ENCODE data around the gene RPS6KC1. TPM values are rescaled to one million over a fixed set of nuclear protein-coding genes. Genes with fewer than 3 reads are reported as not detected.
"Not testable (repeated sequence)": the region's sequence is repeated elsewhere in the genome, so short reads cannot be mapped to it uniquely, and the experiment has no call there.

Gene RPS6KC1
- total RNA-seq, 4 donors from 2014 or later = 13.5 to 29.7 (median 22.2) TPM

- H3K27ac ChIP-seq = no peak overlapping the region
- peaks cover 0 to 9% (median 0%) of the 10 kb centered on the region in 3 donors for H3K36me3 ChIP-seq
- no peak overlapping the region for H3K4me3 ChIP-seq
Observed at GRCh38 chr1:213211201-213211600, 160.2 kb downstream of the RPS6KC1 start.

GRCh38 chr1:213219076-213219475 is 168.0 kb downstream of the RPS6KC1 start:
- H3K4me3 ChIP-seq, DNase-seq, H3K9me3 ChIP-seq, H3K4me1 ChIP-seq, H3K27ac ChIP-seq, H3K27me3 ChIP-seq, H3K36me3 ChIP-seq: not testable (repeated sequence)

More at GRCh38 chr1:213211201-213211600, 160.2 kb downstream of the RPS6KC1 start:
- Histone ChIP-seq H3K9me3 (no peaks in the 10 kb centered on the region), H3K4me1 (no peaks in the 10 kb centered on the region), H3K27me3 (no peaks in the 10 kb centered on the region)
- DNase-seq = no peak
- TF ChIP-seq POLR2A (IDR thresholded peaks at IDR 0.05) (no peak), CTCF (IDR thresholded peaks at IDR 0.05) (no peak)

GRCh38 chr1:213221209-213221608 is 170.2 kb downstream of the RPS6KC1 start:
- Histone ChIP-seq H3K36me3 (no peaks in the 10 kb centered on the region), H3K27ac (no peak overlapping the region), H3K4me3 (no peak overlapping the region), H3K4me1 (no peaks in the 10 kb centered on the region), H3K9me3 (no peaks in the 10 kb centered on the region), H3K27me3 (no peaks in the 10 kb centered on the region)
- DNase-seq = no peak
- no peak for TF ChIP-seq CTCF (IDR thresholded peaks at IDR 0.05)
- no peak for TF ChIP-seq POLR2A (IDR thresholded peaks at IDR 0.05)

- no peak for DNase-seq
- Histone ChIP-seq H3K36me3 (no peaks in the 10 kb centered on the region), H3K9me3 (no peaks in the 10 kb centered on the region), H3K4me3 (no peak overlapping the region), H3K4me1 (no peaks in the 10 kb centered on the region), H3K27me3 (no peaks in the 10 kb centered on the region), H3K27ac (no peak overlapping the region)
- TF ChIP-seq POLR2A (IDR thresholded peaks at IDR 0.05) = no peak
- TF ChIP-seq CTCF (IDR thresholded peaks at IDR 0.05) = no peak
Observed at GRCh38 chr1:213227458-213227857, 176.4 kb downstream of the RPS6KC1 start.

- Histone ChIP-seq H3K27ac (no peak overlapping the region), H3K4me3 (no peak overlapping the region), H3K9me3 (no peaks in the 10 kb centered on the region), H3K36me3 (no peaks in the 10 kb centered on the region), H3K27me3 (no peaks in the 10 kb centered on the region), H3K4me1 (no peaks in the 10 kb centered on the region)
- no peak for TF ChIP-seq CTCF (IDR thresholded peaks at IDR 0.05)
- TF ChIP-seq POLR2A (IDR thresholded peaks at IDR 0.05) = no peak
- DNase-seq = no peak
Observed at GRCh38 chr1:213231795-213232231, 180.8 kb downstream of the RPS6KC1 start.

GRCh38 chr1:213242883-213243282 is 191.8 kb downstream of the RPS6KC1 start:
- H3K27ac ChIP-seq = no peak overlapping the region
- H3K4me1 ChIP-seq = no peaks in the 10 kb centered on the region
- no peak for DNase-seq
- peaks cover 0 to 9% (median 0%) of the 10 kb centered on the region in 3 donors for H3K36me3 ChIP-seq
- no peaks in the 10 kb centered on the region for H3K9me3 ChIP-seq
- TF ChIP-seq CTCF (IDR thresholded peaks at IDR 0.05) (no peak), POLR2A (IDR thresholded peaks at IDR 0.05) (no peak)
- H3K27me3 ChIP-seq = no peaks in the 10 kb centered on the region
- H3K4me3 ChIP-seq = no peak overlapping the region

All from Peyer's patch (tissue), 4 donors.